H54 (cell line): Measurements from ENCODE around the gene CTSZ.
"Not testable (repeated sequence)": the region's sequence is repeated elsewhere in the genome, so short reads cannot be mapped to it uniquely, and the experiment has no call there.

Experiments
- DNase-seq: peaks from one replicate; pipeline ENCODE4 v3.0.0; 2011; ENCODE audit warnings: low spot score, mixed read lengths; ENCODE audit not compliant: insufficient read length
- FAIRE-seq: peaks from 3 replicates; lab custom pipeline; 2011; peaks lifted over from hg19 to GRCh38; lab: Jason Lieb, UNC
- POLR2A ChIP-seq: IDR thresholded peaks from 2 replicates; pipeline ENCODE4 v1.6.1; 2011; ENCODE audit warnings: low read depth, mild to moderate bottlenecking, low read length

CTSZ gene

GRCh38 chr20:58992911-58993310 is 14.1 kb downstream of the CTSZ start:
- TF ChIP-seq POLR2A = no peak
- DNase-seq = no peak
- FAIRE-seq = no peak

GRCh38 chr20:58991715-58992114 is 15.3 kb downstream of the CTSZ start:
- DNase-seq (no peak), FAIRE-seq (no peak)
- no peak for TF ChIP-seq POLR2A

- no peak for DNase-seq
- TF ChIP-seq POLR2A = no peak
- FAIRE-seq = no peak
These were observed 16.2 kb downstream of the CTSZ start for GRCh38 chr20:58990651-58991445.

DNA sequence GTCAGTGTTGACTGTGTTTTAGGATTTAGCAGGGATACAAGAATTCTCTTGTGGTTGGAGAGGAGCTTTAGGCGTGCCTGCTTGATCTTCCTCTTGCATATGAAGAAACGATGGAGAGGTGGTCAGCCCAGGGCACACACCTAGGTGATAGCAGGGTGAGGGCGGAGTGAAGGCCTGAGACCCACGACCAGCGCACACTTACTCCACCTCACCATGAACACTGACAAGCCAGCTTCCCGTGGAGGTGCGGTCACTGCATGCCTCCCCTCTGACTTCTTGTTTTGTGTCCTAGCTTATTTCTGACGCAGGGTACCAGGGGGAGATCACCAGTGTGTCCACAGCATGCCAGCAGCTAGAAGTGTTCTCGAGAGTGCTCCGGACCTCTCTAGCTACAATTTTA is 17.9 kb downstream of the CTSZ start:
- no peak for FAIRE-seq
- TF ChIP-seq POLR2A = no peak
- no peak for DNase-seq

DNA sequence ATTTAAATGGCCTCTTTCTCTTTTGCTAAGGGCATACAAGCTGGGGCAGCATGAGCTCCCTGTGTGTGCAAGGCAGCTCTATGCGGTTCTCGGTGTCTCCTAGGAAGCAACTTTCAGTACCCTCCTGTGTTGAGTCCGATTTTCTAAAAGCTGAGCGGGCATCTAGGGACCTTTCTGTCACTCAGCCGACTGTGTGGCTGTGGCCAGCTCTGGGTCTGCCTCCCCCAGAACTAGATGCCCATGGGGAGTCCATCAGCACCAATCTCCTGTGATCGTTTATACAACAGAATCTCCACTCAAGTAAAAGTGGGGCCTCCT is 18.5 kb downstream of the CTSZ start:
- no peak for FAIRE-seq
- TF ChIP-seq POLR2A = no peak
- no peak for DNase-seq

DNA sequence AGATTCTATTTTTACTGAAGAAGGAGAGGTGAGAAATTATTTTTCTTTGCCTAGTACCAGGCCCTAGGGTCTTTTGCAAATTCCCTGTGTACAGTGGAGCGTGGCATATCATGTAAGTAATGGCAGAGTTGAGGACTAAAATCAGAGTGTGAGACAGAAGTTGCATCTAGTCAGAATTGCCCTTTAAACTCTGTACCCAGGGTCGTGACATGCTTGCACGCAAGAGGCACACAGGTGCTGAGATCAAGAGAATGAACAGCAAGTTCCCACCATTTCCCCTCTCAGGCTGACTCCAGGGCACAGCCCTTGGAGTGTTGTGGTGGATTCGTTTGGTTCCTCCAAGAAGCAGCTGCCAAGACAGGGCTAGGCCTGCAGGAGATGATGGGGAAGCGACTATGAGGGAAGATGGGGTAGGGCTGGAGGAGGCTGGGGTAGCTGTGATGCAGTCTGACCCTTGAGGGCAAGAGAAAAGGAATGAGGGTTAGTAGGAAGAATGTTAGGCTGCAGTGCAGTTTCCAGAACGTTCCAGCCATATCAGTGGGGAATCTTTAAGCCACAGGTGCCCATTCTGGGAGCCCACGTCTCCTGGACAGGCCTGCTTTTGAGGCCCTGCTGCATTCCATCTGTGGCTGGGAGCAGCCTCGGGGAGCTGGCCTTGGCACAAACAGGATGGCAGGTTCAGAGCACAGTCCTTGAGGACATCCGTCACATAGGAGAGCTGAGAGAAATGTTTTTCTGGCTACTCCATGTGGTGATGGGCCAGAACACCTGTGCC is 19.1 kb downstream of the CTSZ start:
- no peak for DNase-seq
- TF ChIP-seq POLR2A = no peak
- no peak for FAIRE-seq

DNA sequence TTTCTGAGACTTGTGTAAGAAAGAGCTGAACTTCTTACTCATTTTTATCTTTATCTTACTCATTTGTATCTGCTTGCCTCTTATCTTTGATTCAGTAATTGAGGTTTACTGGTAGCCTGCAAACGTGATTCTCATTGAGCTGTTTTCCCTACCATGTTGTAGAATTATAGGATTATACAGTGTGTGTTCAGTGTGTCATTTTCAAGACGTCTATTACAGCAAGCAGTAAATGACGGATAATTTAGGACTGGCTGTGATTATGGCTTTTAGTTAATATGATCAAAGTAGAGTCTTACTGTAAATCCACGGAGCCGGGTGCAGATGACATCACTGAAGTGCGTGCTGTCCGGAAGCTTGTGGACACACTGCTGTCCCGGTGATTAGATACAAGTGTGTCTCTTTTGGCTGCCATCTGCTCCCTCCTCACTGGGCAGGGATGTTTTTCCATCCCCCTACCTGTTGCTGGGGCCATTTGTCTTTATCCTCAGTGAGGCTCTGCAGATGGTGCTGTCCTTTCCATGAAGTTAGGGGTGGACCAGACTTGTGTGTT is 20.0 kb downstream of the CTSZ start:
- no peak for TF ChIP-seq POLR2A
- DNase-seq (no peak), FAIRE-seq (no peak)

DNA sequence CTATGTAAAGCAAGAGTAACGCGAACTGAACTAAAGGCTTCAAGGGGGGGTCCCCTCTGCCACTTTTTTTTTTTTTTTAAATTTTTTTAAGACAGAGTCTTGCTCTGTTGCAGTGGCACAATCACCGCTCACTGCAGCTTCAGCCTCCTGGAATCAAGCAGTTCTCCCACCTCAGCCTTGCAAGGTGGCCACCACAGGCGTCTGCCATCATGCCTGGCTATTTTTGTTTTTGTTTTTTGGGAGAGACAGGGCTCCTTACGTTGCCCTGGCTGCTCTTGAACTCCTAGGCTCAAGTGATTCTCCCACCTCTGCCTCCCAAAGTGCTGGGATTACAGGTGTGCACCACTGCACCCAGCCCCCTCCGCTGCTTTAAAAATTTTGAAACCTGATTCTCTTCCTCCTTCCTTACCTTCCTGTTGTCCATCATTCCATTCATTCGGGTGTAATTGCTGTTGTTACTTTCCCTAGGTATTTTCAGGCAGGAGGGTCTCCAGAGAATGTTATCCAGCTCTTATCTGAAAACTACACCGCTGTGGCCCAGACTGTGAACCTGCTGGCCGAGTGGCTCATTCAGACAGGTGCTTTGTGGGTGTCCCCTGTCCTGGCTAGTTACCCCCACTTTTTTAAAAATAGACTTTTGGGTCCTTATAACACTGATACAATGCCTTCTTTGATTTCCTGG is 20.6 kb downstream of the CTSZ start:
- FAIRE-seq = no peak

GRCh38 chr20:58985656-58986055 is 21.4 kb downstream of the CTSZ start:
- no peak for TF ChIP-seq POLR2A
- no peak for FAIRE-seq
- DNase-seq = no peak

More for the DNA sequence above, 20.6 kb downstream of the CTSZ start:
- no peak for TF ChIP-seq POLR2A
- DNase-seq = no peak

DNA sequence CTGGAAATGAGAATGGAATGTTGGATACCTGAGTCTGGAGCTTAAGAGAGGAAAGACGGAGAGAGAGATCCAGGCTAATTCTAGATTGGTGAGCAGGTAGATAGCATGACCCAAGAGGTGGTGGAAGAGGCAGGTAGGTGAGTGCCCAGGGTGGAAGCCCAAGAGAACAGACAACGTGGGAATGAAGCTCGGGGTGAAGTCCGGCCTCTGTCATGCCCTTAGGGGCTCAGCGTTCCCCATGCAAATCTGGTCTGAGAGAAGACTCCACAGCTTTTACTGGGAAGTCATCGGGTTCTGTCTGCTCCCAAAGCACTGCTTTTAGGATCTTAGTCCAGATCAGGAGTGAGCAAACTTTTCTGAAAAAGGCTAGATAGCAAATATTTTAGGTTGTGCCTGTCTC is 22.4 kb downstream of the CTSZ start:
- no peak for DNase-seq
- no peak for TF ChIP-seq POLR2A
- no peak for FAIRE-seq

DNA sequence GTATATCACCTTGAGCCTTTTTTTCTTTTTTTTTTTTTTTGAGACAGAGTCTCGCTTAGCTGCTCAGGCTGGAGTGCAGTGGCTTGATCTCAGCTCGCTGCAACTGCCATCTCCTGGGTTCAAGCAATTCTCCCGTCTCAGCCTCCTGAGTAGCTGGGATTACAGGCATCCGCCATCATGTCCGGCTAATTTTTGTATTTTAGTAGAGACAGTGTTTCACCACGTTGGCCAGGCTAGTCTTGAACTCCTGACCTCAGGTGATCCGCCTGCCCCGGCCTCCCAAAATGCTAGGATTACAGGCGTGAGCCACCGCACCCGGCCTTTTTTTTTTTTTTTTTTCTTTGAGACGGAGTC is 24.0 kb downstream of the CTSZ start:
- FAIRE-seq = not testable (repeated sequence)

DNA sequence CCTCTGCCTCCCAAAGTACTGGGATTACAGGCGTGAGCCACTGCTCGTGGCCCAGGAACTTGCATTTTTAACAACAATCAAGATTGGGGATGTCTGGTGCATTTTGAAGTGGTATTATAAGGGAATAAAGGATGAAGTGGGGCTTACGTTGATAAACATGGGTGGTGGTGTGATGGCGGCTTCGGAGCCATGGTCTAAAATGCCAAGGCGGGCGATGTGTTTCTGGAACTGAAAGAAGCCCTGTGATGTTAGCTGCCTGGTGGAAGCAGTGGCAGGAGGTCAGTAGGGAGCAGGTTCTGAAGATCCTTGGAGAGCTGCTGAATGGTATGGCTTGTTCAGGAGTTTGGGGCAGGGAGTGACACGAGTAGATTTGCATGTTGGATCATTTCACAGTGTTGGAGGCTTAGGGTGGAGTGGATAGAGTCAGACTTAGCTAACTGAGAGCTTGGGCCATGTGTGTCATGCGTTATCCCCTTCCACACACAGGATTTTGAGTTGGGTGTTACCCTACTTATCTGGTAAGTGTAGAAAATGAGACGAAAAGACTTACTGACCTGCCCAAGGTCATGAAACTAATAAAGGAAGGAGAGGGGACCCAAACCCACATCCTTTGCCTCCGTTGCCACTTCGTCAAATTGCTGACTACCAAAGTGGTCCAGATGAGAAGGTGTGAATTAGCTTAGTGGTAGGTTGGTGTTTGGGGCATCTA is 24.5 kb downstream of the CTSZ start:
- no peak for FAIRE-seq
- no peak for DNase-seq
- no peak for TF ChIP-seq POLR2A

More for the DNA sequence above, 24.0 kb downstream of the CTSZ start:
- not testable (repeated sequence) for DNase-seq

DNA sequence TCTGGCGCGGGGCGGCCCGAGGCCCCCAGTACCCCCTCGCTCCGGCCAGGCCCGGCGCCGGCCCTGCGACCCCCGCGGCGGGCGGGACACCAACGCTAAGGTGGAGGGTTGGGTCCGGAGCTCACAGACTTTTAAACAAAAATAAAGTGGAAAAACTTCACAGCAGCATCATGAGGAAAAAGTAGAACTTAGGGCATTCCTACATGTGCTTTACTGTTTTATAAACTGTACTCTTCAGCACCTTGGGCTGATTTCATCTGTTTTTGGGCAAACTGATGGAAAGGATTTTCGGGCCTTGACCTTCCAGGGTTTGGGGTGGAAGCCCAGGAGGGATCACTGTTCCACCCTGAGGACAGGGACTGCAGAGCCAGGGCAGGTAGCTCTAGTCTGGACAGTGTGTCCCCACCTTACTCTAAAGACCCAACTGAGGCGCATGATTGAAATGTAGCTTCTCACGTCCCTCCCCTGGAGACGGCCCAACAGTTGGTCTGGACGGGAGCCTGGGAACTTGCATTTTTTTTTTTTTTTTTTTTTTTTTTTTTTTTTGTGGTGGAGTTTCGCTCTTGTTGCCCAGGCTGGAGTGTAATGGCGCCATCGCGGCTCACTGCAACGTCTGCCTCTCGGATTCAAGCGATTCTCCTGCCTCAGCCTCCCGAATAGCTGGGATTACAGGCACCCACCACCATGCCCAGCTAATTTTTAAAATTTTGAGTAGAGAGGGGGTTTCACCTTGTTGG is 25.3 kb downstream of the CTSZ start:
- TF ChIP-seq POLR2A = no peak
- no peak for FAIRE-seq
- no peak for DNase-seq
